KOPT-K1 (cell line): ENCODE results near the gene CSF1R.
"Not testable (repeated sequence)": the region's sequence is repeated elsewhere in the genome, so short reads cannot be mapped to it uniquely, and the experiment has no call there.

Source experiments
- H3K27ac ChIP-seq: fragments of 200-600 bp; sonication (generic); 2 replicates; pipeline ENCODE4 v1.5.1; 2016; ENCODE audit warnings: antibody characterized with exemption, mild to moderate bottlenecking, low read depth, low read length; ENCODE audit not compliant: poor library complexity, severe bottlenecking
- H3K36me3 ChIP-seq: fragments of 200-600 bp; sonication (generic); 2 replicates; pipeline ENCODE4 v1.5.1; 2017; ENCODE audit warnings: antibody characterized with exemption, mild to moderate bottlenecking, low read length, moderate library complexity; ENCODE audit not compliant: insufficient read depth
- H3K9me3 ChIP-seq: fragments of 200-600 bp; sonication (generic); 2 replicates; pipeline ENCODE4 v1.5.1; 2017; ENCODE audit warnings: antibody characterized with exemption, low read length, mild to moderate bottlenecking; ENCODE audit not compliant: insufficient read depth, poor library complexity, severe bottlenecking

Gene CSF1R

GRCh38 chr5:150085191-150085912, 1.0 kb downstream of the CSF1R start:
- Histone ChIP-seq H3K36me3 (no peaks in the 10 kb centered on the region), H3K27ac (no peak overlapping the region), H3K9me3 (no peaks in the 10 kb centered on the region)

GRCh38 chr5:150084754-150085153, 1.6 kb downstream of the CSF1R start:
- not testable (repeated sequence) for H3K27ac ChIP-seq, H3K36me3 ChIP-seq, H3K9me3 ChIP-seq

- no peak overlapping the region for H3K27ac ChIP-seq
- no peaks in the 10 kb centered on the region for H3K36me3 ChIP-seq
- no peaks in the 10 kb centered on the region for H3K9me3 ChIP-seq
Measured at GRCh38 chr5:150082889-150083288, 3.5 kb downstream of the CSF1R start.

- Histone ChIP-seq H3K9me3 (no peaks in the 10 kb centered on the region), H3K36me3 (no peaks in the 10 kb centered on the region), H3K27ac (no peak overlapping the region)
Measured at GRCh38 chr5:150082374-150082773, 4.0 kb downstream of the CSF1R start.

- no peak overlapping the region for H3K27ac ChIP-seq
- H3K9me3 ChIP-seq = no peaks in the 10 kb centered on the region
- H3K36me3 ChIP-seq = no peaks in the 10 kb centered on the region
Measured at GRCh38 chr5:150081541-150082283, 4.6 kb downstream of the CSF1R start.

- H3K9me3 ChIP-seq = no peaks in the 10 kb centered on the region
- H3K27ac ChIP-seq = no peak overlapping the region
- no peaks in the 10 kb centered on the region for H3K36me3 ChIP-seq
Measured at GRCh38 chr5:150080696-150081435, 5.5 kb downstream of the CSF1R start.

- Histone ChIP-seq H3K36me3 (no peaks in the 10 kb centered on the region), H3K27ac (no peak overlapping the region), H3K9me3 (no peaks in the 10 kb centered on the region)
Measured at GRCh38 chr5:150079909-150080461, 6.4 kb downstream of the CSF1R start.

- Histone ChIP-seq H3K9me3 (no peaks in the 10 kb centered on the region), H3K27ac (no peak overlapping the region), H3K36me3 (no peaks in the 10 kb centered on the region)
Measured at GRCh38 chr5:150078802-150079689, 7.3 kb downstream of the CSF1R start.

GRCh38 chr5:150077996-150078801, 8.2 kb downstream of the CSF1R start:
- no peaks in the 10 kb centered on the region for H3K9me3 ChIP-seq
- no peak overlapping the region for H3K27ac ChIP-seq
- no peaks in the 10 kb centered on the region for H3K36me3 ChIP-seq

- H3K36me3 ChIP-seq = no peaks in the 10 kb centered on the region
- H3K9me3 ChIP-seq = no peaks in the 10 kb centered on the region
- no peak overlapping the region for H3K27ac ChIP-seq
Measured at GRCh38 chr5:150077060-150077459, 9.3 kb downstream of the CSF1R start.

- Histone ChIP-seq H3K9me3 (no peaks in the 10 kb centered on the region), H3K27ac (no peak overlapping the region), H3K36me3 (no peaks in the 10 kb centered on the region)
Measured at GRCh38 chr5:150075806-150076205, 10.5 kb downstream of the CSF1R start.

GRCh38 chr5:150075233-150075632, 11.1 kb downstream of the CSF1R start:
- Histone ChIP-seq H3K36me3 (no peaks in the 10 kb centered on the region), H3K9me3 (no peaks in the 10 kb centered on the region), H3K27ac (no peak overlapping the region)

GRCh38 chr5:150073677-150074076, 12.7 kb downstream of the CSF1R start:
- H3K9me3 ChIP-seq = no peaks in the 10 kb centered on the region
- no peak overlapping the region for H3K27ac ChIP-seq
- H3K36me3 ChIP-seq = no peaks in the 10 kb centered on the region
